ENCODE measurements around the gene PRRG3.

The PRRG3 gene

DNA sequence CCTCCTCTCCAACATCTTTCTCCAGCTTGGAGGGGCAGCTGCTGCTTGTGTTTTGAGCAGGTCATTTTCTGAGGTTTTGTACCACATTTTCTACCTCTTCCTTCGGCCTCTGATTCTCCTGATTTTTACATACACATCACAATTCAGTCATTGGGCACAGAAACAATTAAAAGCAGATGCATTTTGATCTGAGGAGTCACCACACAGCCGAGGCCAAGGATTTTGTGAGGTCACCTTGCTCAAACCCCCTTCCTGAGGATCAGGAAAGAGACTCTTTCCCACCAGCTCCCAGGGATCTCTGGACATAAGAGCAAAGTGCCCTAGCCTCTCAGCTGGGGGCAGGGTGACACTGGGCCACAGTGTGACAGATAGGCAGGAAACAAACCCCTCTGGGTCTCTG, 15.2 kb downstream of the PRRG3 start:
- no peaks in the 10 kb centered on the region for H3K36me3 ChIP-seq (ENCODE audit: insufficient read depth, low read length)
- H3K27ac ChIP-seq (ENCODE audit: low read depth, low read length) = no peak overlapping the region
- H3K27me3 ChIP-seq (ENCODE audit: control insufficient read depth in 1 of 2, insufficient read depth in 2 of 2, low read length in 2 of 2) = peaks cover 5 to 7% of the 10 kb centered on the region in 2 donors
- H3K9me3 ChIP-seq (ENCODE audit: low read length) = no peaks in the 10 kb centered on the region
- no peak overlapping the region for H3K9ac ChIP-seq (ENCODE audit: low read length)
- no peaks in the 10 kb centered on the region for H3K4me1 ChIP-seq (ENCODE audit: insufficient read depth, low read length)
- H3K4me3 ChIP-seq (ENCODE audit: low read depth in 1 of 2, low read length in 2 of 2) = no peak overlapping the region

DNA sequence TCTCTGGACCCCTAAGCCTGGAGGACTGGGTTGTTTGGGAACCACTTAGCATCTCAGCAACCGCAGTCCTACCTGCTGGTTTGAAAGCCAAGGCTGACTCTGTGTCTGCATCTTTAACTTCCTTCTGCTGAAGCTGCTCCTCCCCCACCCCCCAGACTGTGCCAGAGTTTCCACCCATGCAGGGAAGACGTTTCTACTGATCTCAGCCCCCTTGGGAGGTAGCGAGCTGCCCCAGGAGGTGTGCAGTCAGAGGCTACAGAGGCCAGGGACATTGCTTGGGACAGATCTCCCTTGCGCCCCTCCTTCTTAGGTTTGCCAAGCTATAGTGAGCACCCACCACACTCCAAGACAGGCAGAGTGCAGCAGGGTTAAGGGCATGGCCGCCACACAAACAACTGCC, 15.9 kb downstream of the PRRG3 start:
- peaks cover 5 to 10% of the 10 kb centered on the region in 2 donors for H3K27me3 ChIP-seq (ENCODE audit: control insufficient read depth in 1 of 2, insufficient read depth in 2 of 2, low read length in 2 of 2)
- no peak overlapping the region for H3K4me3 ChIP-seq (ENCODE audit: low read depth in 1 of 2, low read length in 2 of 2)
- H3K27ac ChIP-seq (ENCODE audit: low read depth, low read length) = no peak overlapping the region
- H3K36me3 ChIP-seq (ENCODE audit: insufficient read depth, low read length) = no peaks in the 10 kb centered on the region
- H3K9me3 ChIP-seq (ENCODE audit: low read length) = no peaks in the 10 kb centered on the region
- H3K4me1 ChIP-seq (ENCODE audit: insufficient read depth, low read length) = no peaks in the 10 kb centered on the region
- H3K9ac ChIP-seq (ENCODE audit: low read length) = no peak overlapping the region

DNA sequence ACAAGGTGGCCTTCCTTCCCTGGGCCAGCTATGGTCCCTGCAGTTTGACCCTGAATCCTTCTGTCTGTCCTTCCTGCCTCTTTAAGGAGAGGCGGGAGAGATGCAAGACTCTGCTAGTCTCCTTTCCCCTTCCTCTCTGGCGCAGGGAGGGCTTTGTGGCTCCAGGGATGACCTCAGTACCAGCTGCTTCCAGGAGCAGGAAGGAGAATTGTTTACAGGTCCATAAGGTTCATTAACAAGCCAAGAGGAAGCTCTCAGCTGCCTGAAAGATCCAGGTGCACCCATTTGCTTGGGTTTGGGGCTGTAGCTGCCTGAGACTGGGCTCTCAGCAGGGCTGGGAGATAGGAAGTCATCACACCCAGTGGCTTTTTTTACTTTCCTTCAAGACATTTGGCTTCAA, 16.5 kb downstream of the PRRG3 start:
- H3K36me3 ChIP-seq (ENCODE audit: insufficient read depth, low read length) = no peaks in the 10 kb centered on the region
- H3K27me3 ChIP-seq (ENCODE audit: control insufficient read depth in 1 of 2, insufficient read depth in 2 of 2, low read length in 2 of 2) = peaks cover 5 to 10% of the 10 kb centered on the region in 2 donors
- no peak overlapping the region for H3K4me3 ChIP-seq (ENCODE audit: low read depth in 1 of 2, low read length in 2 of 2)
- no peak overlapping the region for H3K9ac ChIP-seq (ENCODE audit: low read length)
- H3K27ac ChIP-seq (ENCODE audit: low read depth, low read length) = no peak overlapping the region
- no peaks in the 10 kb centered on the region for H3K4me1 ChIP-seq (ENCODE audit: insufficient read depth, low read length)
- no peaks in the 10 kb centered on the region for H3K9me3 ChIP-seq (ENCODE audit: low read length)

DNA sequence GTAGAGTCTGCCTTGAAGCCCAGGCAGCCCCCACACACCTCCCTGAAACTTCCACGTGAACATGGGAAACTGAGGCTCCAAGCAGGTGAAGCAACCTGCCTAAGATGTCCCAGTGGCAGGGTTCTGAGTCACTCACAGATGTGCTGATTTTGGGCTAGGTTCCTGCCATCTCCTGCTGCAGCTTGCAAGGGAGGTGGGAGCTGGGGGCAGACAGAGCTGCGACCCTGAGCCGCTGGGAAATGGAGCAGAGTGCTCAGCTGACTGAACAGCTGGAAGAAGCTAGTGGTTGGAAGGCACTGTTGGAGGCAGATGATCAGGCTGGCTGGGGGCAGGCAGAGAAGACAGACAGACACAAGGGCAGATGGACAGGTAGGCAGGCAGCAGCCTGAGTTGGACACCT, 17.0 kb downstream of the PRRG3 start:
- Histone ChIP-seq H3K27me3 (ENCODE audit: control insufficient read depth in 1 of 2, insufficient read depth in 2 of 2, low read length in 2 of 2) (peaks cover 5 to 10% of the 10 kb centered on the region in 2 donors), H3K36me3 (ENCODE audit: insufficient read depth, low read length) (no peaks in the 10 kb centered on the region), H3K9ac (ENCODE audit: low read length) (no peak overlapping the region), H3K9me3 (ENCODE audit: low read length) (no peaks in the 10 kb centered on the region), H3K27ac (ENCODE audit: low read depth, low read length) (no peak overlapping the region), H3K4me3 (ENCODE audit: low read depth in 1 of 2, low read length in 2 of 2) (no peak overlapping the region), H3K4me1 (ENCODE audit: insufficient read depth, low read length) (no peaks in the 10 kb centered on the region)

DNA sequence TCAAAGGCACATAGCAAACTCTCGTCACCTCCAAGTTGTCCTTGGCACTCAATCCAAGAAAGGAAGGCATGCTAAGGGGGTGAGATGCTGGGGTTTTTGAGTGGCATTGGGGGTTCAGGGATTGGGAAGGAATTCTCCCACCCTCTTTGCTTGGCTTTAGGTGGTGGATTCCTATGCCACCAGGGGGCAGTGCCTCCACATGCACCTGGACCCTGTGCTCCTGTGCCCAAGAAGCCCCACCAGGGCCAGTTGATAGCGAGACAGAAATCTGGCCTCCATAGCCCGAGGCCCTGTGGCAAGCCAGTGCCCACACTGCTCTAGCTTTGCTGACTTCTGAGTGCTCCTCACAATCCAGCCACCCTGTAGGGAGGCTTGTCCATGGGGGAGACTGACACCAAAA, 18.6 kb downstream of the PRRG3 start:
- no peak overlapping the region for H3K4me3 ChIP-seq (ENCODE audit: low read depth in 1 of 2, low read length in 2 of 2)
- H3K27me3 ChIP-seq (ENCODE audit: control insufficient read depth in 1 of 2, insufficient read depth in 2 of 2, low read length in 2 of 2) = peaks cover 5 to 10% of the 10 kb centered on the region in 2 donors
- H3K9me3 ChIP-seq (ENCODE audit: low read length) = no peaks in the 10 kb centered on the region
- no peak overlapping the region for H3K9ac ChIP-seq (ENCODE audit: low read length)
- H3K27ac ChIP-seq (ENCODE audit: low read depth, low read length) = no peak overlapping the region
- no peaks in the 10 kb centered on the region for H3K4me1 ChIP-seq (ENCODE audit: insufficient read depth, low read length)
- H3K36me3 ChIP-seq (ENCODE audit: insufficient read depth, low read length) = no peaks in the 10 kb centered on the region

DNA sequence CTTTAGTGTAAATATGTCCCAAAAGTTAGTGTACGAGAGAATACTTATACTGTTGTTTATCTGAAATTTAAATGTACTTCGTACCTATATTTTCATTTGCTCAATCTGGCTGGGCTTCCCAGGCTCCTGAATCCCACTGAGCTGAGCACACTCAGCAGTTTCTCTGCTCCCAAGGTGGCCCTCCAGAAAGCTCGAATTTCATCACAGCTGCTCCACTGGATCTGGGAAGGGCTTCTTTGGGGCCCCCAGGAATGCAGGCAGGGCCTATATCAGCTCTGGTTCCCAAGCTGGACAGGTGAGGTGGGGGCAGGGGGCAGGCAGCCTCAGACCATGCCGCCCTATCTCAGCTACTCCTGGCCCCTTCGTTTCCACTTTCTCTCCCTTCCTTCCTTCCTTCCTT, 19.1 kb downstream of the PRRG3 start:
- Histone ChIP-seq H3K27me3 (ENCODE audit: control insufficient read depth in 1 of 2, insufficient read depth in 2 of 2, low read length in 2 of 2) (peaks cover 5 to 10% of the 10 kb centered on the region in 2 donors), H3K9me3 (ENCODE audit: low read length) (no peaks in the 10 kb centered on the region), H3K9ac (ENCODE audit: low read length) (no peak overlapping the region), H3K27ac (ENCODE audit: low read depth, low read length) (no peak overlapping the region), H3K4me1 (ENCODE audit: insufficient read depth, low read length) (no peaks in the 10 kb centered on the region), H3K36me3 (ENCODE audit: insufficient read depth, low read length) (no peaks in the 10 kb centered on the region), H3K4me3 (ENCODE audit: low read depth in 1 of 2, low read length in 2 of 2) (no peak overlapping the region)

DNA sequence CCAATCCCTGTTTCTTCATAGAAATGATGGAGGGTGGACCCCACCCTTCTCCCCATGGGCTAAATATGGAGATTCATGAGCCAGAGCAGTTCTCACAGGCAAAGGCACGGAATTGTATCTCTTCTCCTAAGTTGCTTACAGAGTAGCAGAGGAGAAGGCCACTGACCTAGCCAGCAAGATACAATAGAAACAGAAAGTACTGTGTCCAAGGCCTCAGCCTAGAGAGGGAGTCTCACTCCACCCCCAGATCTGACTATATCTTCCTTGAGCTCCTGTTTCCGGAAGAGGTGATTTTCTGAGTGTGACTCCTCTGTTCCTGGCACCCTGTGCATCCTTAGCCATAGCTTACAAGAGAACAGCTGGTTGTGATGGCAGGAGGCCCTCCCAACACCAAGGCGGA, 20.5 kb downstream of the PRRG3 start, which contains the start of gene FATE1:
FATE1 (plus strand) TSS at position 284 of the 400 bp plus-strand sequence; CDS start at position 369, 85 bp downstream.
- no peak within 1 kb of the TSS for H3K4me3 ChIP-seq (ENCODE audit: low read depth in 1 of 2, low read length in 2 of 2)
- peaks cover 5 to 10% of the 10 kb centered on the region in 2 donors for H3K27me3 ChIP-seq (ENCODE audit: control insufficient read depth in 1 of 2, insufficient read depth in 2 of 2, low read length in 2 of 2)
- no peaks in the 10 kb centered on the region for H3K9me3 ChIP-seq (ENCODE audit: low read length)
- H3K27ac ChIP-seq (ENCODE audit: low read depth, low read length) = no peak within 1 kb of the TSS
- no peaks in the 10 kb centered on the region for H3K4me1 ChIP-seq (ENCODE audit: insufficient read depth, low read length)
- H3K36me3 ChIP-seq (ENCODE audit: insufficient read depth, low read length) = no peaks in the 10 kb centered on the region
- no peak within 1 kb of the TSS for H3K9ac ChIP-seq (ENCODE audit: low read length)

DNA sequence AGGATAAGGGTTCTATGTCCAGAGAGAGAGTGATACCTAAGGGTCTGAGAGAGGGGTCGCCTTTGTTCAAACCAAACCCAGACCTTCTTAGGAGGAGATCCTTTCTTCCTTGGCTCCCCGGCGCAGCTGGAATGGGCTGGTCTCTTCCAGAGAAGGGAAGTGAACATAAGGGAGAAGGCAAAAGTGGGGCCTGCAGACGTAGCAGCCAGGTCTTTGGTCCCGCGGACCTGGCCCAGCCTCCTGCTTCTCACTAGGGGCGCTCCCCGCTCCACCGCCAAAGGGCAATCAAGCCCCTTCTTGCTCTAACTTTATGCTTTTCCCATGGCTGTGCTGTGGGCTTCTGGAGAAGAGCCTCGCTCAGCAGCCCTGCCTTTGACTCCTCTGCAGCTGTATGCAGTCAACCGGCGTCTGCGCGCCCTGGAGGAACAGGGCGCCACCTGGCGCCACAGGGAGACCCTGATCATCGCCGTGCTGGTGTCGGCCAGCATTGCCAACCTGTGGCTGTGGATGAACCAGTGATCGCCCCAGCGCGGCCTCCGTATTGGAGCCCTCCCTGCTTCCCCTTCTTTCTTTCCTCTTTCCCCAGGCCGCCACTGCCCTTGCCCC, 27.1 kb downstream of the PRRG3 start:
- no peaks in the 10 kb centered on the region for H3K9me3 ChIP-seq (ENCODE audit: low read length)
- no peaks in the 10 kb centered on the region for H3K36me3 ChIP-seq (ENCODE audit: insufficient read depth, low read length)
- H3K4me1 ChIP-seq (ENCODE audit: insufficient read depth, low read length) = no peaks in the 10 kb centered on the region
- no peak overlapping the region for H3K9ac ChIP-seq (ENCODE audit: low read length)
- no peak overlapping the region for H3K27ac ChIP-seq (ENCODE audit: low read depth, low read length)
- no peak overlapping the region for H3K4me3 ChIP-seq (ENCODE audit: low read depth in 1 of 2, low read length in 2 of 2)
- H3K27me3 ChIP-seq (ENCODE audit: control insufficient read depth in 1 of 2, insufficient read depth in 2 of 2, low read length in 2 of 2) = peaks cover 0 to 31% of the 10 kb centered on the region in 2 donors

DNA sequence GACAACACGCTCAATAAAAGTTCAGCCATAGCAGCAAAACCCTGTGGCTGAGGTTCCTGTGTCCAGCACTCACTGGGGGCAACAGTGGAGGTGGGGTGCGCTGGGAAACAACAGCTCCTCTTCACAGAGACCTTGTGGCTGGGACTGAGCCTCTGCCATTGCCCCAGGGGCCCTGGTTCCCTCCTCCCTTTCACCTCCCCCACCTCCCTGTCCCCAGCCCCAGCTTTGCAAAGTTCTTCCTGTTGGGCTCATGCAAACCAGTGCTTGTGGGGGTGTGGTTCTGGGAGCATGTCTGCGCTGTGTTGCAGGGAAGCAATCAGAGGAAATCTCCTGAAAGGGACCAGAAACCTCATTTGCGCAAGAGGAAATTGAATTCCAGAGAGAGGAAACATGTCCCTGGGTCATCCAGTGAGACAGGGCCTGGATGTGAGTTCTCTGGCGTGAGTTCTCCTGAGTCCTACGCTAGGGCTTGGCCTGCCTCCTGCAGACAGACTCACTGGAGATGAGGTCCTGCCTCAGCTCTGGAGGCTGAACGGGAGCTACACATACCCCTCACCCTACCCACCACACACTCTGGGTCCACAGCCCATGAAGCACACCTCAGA, 28.0 kb downstream of the PRRG3 start:
- no peaks in the 10 kb centered on the region for H3K4me1 ChIP-seq (ENCODE audit: insufficient read depth, low read length)
- H3K9me3 ChIP-seq (ENCODE audit: low read length) = no peaks in the 10 kb centered on the region
- no peaks in the 10 kb centered on the region for H3K36me3 ChIP-seq (ENCODE audit: insufficient read depth, low read length)
- no peak overlapping the region for H3K4me3 ChIP-seq (ENCODE audit: low read depth in 1 of 2, low read length in 2 of 2)
- peaks cover 0 to 31% of the 10 kb centered on the region in 2 donors for H3K27me3 ChIP-seq (ENCODE audit: control insufficient read depth in 1 of 2, insufficient read depth in 2 of 2, low read length in 2 of 2)
- no peak overlapping the region for H3K27ac ChIP-seq (ENCODE audit: low read depth, low read length)
- no peak overlapping the region for H3K9ac ChIP-seq (ENCODE audit: low read length)

DNA sequence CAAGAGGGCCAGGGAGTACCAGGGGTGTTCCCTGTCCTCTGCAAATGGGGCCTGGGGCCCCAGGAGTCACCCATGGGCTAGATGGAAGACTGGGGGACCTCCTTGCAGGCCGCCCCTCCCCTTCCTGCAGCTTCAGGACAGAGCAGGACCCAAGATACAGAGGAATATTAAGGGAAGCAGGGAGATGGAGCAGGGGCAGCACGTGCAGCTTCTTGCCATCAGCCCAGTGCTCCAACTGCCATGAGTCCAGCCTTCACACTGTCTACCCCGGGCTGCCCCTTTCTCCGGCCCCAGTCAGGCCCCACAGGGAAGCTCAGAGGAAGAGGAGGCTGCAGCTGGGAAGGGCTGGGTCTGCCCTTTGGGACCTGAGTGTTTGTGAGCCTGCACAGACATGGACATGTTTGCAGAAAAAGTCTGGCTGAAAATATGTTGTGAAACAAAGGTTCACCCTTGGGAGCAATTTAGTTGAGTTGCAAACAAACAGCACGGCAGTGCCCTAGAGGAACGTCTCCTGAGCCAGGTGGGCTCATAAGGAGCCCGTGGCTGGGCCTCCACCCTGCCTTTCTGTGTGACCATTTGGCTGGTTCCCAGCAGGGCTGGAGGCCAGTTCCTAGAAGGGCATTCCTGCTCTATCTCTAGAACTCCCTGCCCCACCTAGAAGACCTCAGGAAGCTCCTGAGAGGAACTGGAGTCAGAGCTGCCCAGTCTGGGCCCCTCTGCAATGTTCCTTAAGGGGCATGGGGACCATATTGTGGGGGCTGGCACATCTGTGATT, 29.5 kb downstream of the PRRG3 start:
- no peak overlapping the region for H3K4me3 ChIP-seq (ENCODE audit: low read depth in 1 of 2, low read length in 2 of 2)
- no peaks in the 10 kb centered on the region for H3K36me3 ChIP-seq (ENCODE audit: insufficient read depth, low read length)
- H3K9ac ChIP-seq (ENCODE audit: low read length) = no peak overlapping the region
- H3K4me1 ChIP-seq (ENCODE audit: insufficient read depth, low read length) = no peaks in the 10 kb centered on the region
- peaks cover 0 to 31% of the 10 kb centered on the region in 2 donors for H3K27me3 ChIP-seq (ENCODE audit: control insufficient read depth in 1 of 2, insufficient read depth in 2 of 2, low read length in 2 of 2)
- H3K9me3 ChIP-seq (ENCODE audit: low read length) = no peaks in the 10 kb centered on the region
- H3K27ac ChIP-seq (ENCODE audit: low read depth, low read length) = no peak overlapping the region

DNA sequence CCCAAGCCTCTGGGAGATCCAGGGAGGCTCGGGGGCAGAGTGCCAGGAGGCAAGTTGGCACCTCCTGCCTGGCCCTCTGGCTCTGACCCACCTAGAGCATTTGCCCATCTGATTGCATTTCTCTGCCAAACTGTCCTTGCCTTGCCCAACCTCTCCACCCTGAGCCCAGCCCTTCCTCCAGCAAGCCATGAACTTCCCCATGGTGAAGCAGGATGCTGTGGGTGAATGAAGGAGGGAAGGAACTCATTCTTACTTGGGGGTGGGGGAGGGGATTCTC, 30.0 kb downstream of the PRRG3 start:
- H3K9ac ChIP-seq (ENCODE audit: low read length) = no peak overlapping the region
- H3K4me3 ChIP-seq (ENCODE audit: low read depth in 1 of 2, low read length in 2 of 2) = no peak overlapping the region
- H3K27me3 ChIP-seq (ENCODE audit: control insufficient read depth in 1 of 2, insufficient read depth in 2 of 2, low read length in 2 of 2) = peaks cover 0 to 31% of the 10 kb centered on the region in 2 donors
- H3K36me3 ChIP-seq (ENCODE audit: insufficient read depth, low read length) = no peaks in the 10 kb centered on the region
- H3K9me3 ChIP-seq (ENCODE audit: low read length) = no peaks in the 10 kb centered on the region
- no peak overlapping the region for H3K27ac ChIP-seq (ENCODE audit: low read depth, low read length)
- no peaks in the 10 kb centered on the region for H3K4me1 ChIP-seq (ENCODE audit: insufficient read depth, low read length)
